ENCODE measurements around the gene OR2G2. TPM values are rescaled to one million over a fixed set of nuclear protein-coding genes. Genes with fewer than 3 reads are reported as not detected.

OR2G2 gene
- total RNA-seq, 1 donor from 2014 or later = not detected

DNA sequence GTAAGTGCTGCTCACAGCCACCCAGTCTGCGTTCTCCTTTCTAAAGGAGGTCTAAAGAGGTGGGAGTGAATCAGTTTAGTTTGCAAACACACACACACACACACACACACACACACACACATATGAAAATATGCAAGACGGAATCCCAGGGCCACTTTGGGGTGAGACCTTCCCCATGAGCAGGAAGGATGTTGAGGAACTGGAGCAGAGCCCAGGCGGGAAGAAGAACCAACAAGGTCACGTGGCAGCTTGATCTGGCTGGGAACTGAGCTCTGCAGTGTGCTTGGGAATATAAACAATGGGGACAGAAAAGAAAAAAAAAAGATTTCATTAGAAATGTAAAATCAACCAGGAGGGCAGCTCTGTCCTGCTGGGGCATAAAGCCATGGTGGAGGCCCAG is 49.9 kb downstream of the OR2G2 start:
- no peak overlapping the region for H3K27ac ChIP-seq
- no peak for TF ChIP-seq POLR2AphosphoS5 (IDR thresholded peaks at IDR 0.05; ENCODE audit: insufficient read depth in 1 of 2, low read depth in 1 of 2)
- H3K27me3 ChIP-seq = no peaks in the 10 kb centered on the region
- no peaks in the 10 kb centered on the region for H3K36me3 ChIP-seq
- H3K9me3 ChIP-seq = no peaks in the 10 kb centered on the region
- no peak for DNase-seq (ENCODE audit: extremely low spot score in 2 of 2)
- intact Hi-C loops (cut with DNase I) = no loop called here
- no peaks in the 10 kb centered on the region for H3K4me1 ChIP-seq
- H3K4me3 ChIP-seq = no peak overlapping the region

GRCh38 chr1:247638781-247639180 is 50.6 kb downstream of the OR2G2 start:
- intact Hi-C loops (cut with DNase I) = no loop called here
- H3K27ac ChIP-seq = no peak overlapping the region

More at GRCh38 chr1:247638781-247639180, 50.6 kb downstream of the OR2G2 start:
- no peaks in the 10 kb centered on the region for H3K4me1 ChIP-seq
- TF ChIP-seq, protein P1, sequence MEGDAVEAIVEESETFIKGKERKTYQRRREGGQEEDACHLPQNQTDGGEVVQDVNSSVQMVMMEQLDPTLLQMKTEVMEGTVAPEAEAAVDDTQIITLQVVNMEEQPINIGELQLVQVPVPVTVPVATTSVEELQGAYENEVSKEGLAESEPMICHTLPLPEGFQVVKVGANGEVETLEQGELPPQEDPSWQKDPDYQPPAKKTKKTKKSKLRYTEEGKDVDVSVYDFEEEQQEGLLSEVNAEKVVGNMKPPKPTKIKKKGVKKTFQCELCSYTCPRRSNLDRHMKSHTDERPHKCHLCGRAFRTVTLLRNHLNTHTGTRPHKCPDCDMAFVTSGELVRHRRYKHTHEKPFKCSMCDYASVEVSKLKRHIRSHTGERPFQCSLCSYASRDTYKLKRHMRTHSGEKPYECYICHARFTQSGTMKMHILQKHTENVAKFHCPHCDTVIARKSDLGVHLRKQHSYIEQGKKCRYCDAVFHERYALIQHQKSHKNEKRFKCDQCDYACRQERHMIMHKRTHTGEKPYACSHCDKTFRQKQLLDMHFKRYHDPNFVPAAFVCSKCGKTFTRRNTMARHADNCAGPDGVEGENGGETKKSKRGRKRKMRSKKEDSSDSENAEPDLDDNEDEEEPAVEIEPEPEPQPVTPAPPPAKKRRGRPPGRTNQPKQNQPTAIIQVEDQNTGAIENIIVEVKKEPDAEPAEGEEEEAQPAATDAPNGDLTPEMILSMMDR (IDR thresholded peaks at IDR 0.05) = no peak
- TF ChIP-seq POLR2AphosphoS5 (IDR thresholded peaks at IDR 0.05; ENCODE audit: insufficient read depth in 1 of 2, low read depth in 1 of 2) (no peak), POLR2A (IDR thresholded peaks at IDR 0.05) (no peak)
- H3K4me3 ChIP-seq = no peak overlapping the region
- no peak for DNase-seq (ENCODE audit: extremely low spot score in 2 of 2)
- no peaks in the 10 kb centered on the region for H3K27me3 ChIP-seq
- no peaks in the 10 kb centered on the region for H3K36me3 ChIP-seq
- H3K9me3 ChIP-seq = no peaks in the 10 kb centered on the region

Small RNA genes lying within 50 kb of the gene (small RNA-seq; reads per million reads assigned to genes)
- gene RF00026 = not detected

Other genes starting within 250 kb of the OR2G2 start
- gene NLRP3, start 172.2 kb upstream of the OR2G2 start, total RNA-seq = 1.7 TPM
- gene OR2B11, start 130.3 kb upstream of the OR2G2 start, total RNA-seq = not detected
- gene OR2C3, start 51.9 kb upstream of the OR2G2 start, total RNA-seq = not detected
- not detected for gene GCSAML, start 39.2 kb upstream of the OR2G2 start, total RNA-seq
- not detected for gene OR2G3, start 17.2 kb downstream of the OR2G2 start, total RNA-seq
- gene OR13G1, start 91.4 kb downstream of the OR2G2 start, total RNA-seq = not detected
- not detected for gene OR6F1, start 128.3 kb downstream of the OR2G2 start, total RNA-seq
- gene OR14K1, start 150.3 kb downstream of the OR2G2 start, total RNA-seq = 1.5 TPM
- gene OR14A2, start 159.8 kb downstream of the OR2G2 start, total RNA-seq = not detected
- gene OR1C1, start 172.2 kb downstream of the OR2G2 start, total RNA-seq = not detected
- gene OR14A16, start 235.8 kb downstream of the OR2G2 start, total RNA-seq = not detected